Astrocyte (in vitro differentiated cells and primary cell): ENCODE data around the gene CERS1. TPM values are rescaled to one million over a fixed set of nuclear protein-coding genes. Genes with fewer than 3 reads are reported as not detected.
A peak's percentile ranks its signal among the peaks of the same experiment; 100 is the strongest.

Experiments used
- DNase-seq: peaks from one replicate; pipeline ENCODE4 v3.0.0-alpha.2; 2010; ENCODE audit warnings: low read depth
- FAIRE-seq: peaks from 2 replicates; lab custom pipeline; 2011; peaks lifted over from hg19 to GRCh38; lab: Jason Lieb, UNC
- H2AFZ ChIP-seq: 2 replicates; pipeline ENCODE4 v1.6.0; 2012; ENCODE audit warnings: low read depth, low read length, inconsistent platforms
- H3K27ac ChIP-seq: 2 replicates; pipeline ENCODE4 v1.5.1; 2011; ENCODE audit warnings: low read depth, low read length, inconsistent platforms
- H3K27me3 ChIP-seq: 2 replicates; pipeline ENCODE4 v1.6.0; 2011; ENCODE audit warnings: low read length, inconsistent platforms; ENCODE audit not compliant: insufficient read depth
- H3K36me3 ChIP-seq: 2 replicates; pipeline ENCODE4 v1.5.1; 2011; ENCODE audit warnings: low read length, inconsistent platforms; ENCODE audit not compliant: insufficient read depth
- H3K4me1 ChIP-seq: 2 replicates; pipeline ENCODE4 v1.5.1; 2011; ENCODE audit warnings: low read length, inconsistent platforms; ENCODE audit not compliant: insufficient read depth
- H3K4me2 ChIP-seq: 2 replicates; pipeline ENCODE4 v1.6.0; 2012; ENCODE audit warnings: low read length, inconsistent platforms
- H3K4me3 ChIP-seq: 2 replicates; pipeline ENCODE4 v1.5.1; 2011; ENCODE audit warnings: low read depth, mild to moderate bottlenecking, low read length, inconsistent platforms; ENCODE audit not compliant: insufficient read depth
- H3K79me2 ChIP-seq: 2 replicates; pipeline ENCODE4 v1.6.0; 2012; ENCODE audit warnings: mild to moderate bottlenecking, low read length, inconsistent platforms; ENCODE audit not compliant: insufficient read depth
- H3K9ac ChIP-seq: 2 replicates; pipeline ENCODE4 v1.6.0; 2012; ENCODE audit warnings: mild to moderate bottlenecking, low read length, inconsistent platforms
- H3K9me3 ChIP-seq: 2 replicates; pipeline ENCODE4 v1.5.1; 2012; ENCODE audit warnings: low read depth, mild to moderate bottlenecking, low read length, inconsistent platforms; ENCODE audit not compliant: insufficient read depth
- H4K20me1 ChIP-seq: 2 replicates; pipeline ENCODE4 v1.6.0; 2012; ENCODE audit warnings: low read length, inconsistent platforms; ENCODE audit not compliant: insufficient read depth
- H3K27ac Mint-ChIP-seq: one replicate; pipeline ENCODE4 v1.8.0; 2021; ENCODE audit warnings: mild to moderate bottlenecking, mixed read lengths; ENCODE audit not compliant: unreplicated experiment
- H3K27me3 Mint-ChIP-seq: one replicate; pipeline ENCODE4 v1.8.0; 2021; ENCODE audit warnings: low read depth, mixed read lengths; ENCODE audit not compliant: unreplicated experiment
- H3K36me3 Mint-ChIP-seq: one replicate; pipeline ENCODE4 v1.8.0; 2021; ENCODE audit warnings: low read depth, mixed read lengths; ENCODE audit not compliant: unreplicated experiment
- H3K4me1 Mint-ChIP-seq: one replicate; pipeline ENCODE4 v1.8.0; 2021; ENCODE audit warnings: low read depth, mixed read lengths; ENCODE audit not compliant: unreplicated experiment
- H3K4me3 Mint-ChIP-seq: one replicate; pipeline ENCODE4 v1.8.0; 2021; ENCODE audit warnings: mild to moderate bottlenecking, moderate library complexity, mixed read lengths; ENCODE audit not compliant: unreplicated experiment
- H3K9me3 Mint-ChIP-seq: one replicate; pipeline ENCODE4 v1.8.0; 2021; ENCODE audit warnings: mild to moderate bottlenecking, mixed read lengths; ENCODE audit not compliant: unreplicated experiment
- CTCF ChIP-seq: IDR thresholded peaks from 2 replicates; pipeline ENCODE4 v1.5.1; 2011; ENCODE audit warnings: low read depth, mild to moderate bottlenecking, inconsistent platforms, low read length, moderate library complexity; ENCODE audit not compliant: insufficient read depth
- EZH2 ChIP-seq: IDR thresholded peaks from 2 replicates; pipeline ENCODE4 v1.6.1; 2012; ENCODE audit warnings: mild to moderate bottlenecking, low read length, inconsistent platforms; ENCODE audit not compliant: insufficient read depth
- total RNA-seq: library from RNA; stranded (reverse); gene quantifications from 2 replicates; pipeline ENCODE4 v1.2.1, GENCODE V29; 2021

Gene CERS1
- total RNA-seq, 1 donor from 2014 or later: 6.8 TPM

DNA sequence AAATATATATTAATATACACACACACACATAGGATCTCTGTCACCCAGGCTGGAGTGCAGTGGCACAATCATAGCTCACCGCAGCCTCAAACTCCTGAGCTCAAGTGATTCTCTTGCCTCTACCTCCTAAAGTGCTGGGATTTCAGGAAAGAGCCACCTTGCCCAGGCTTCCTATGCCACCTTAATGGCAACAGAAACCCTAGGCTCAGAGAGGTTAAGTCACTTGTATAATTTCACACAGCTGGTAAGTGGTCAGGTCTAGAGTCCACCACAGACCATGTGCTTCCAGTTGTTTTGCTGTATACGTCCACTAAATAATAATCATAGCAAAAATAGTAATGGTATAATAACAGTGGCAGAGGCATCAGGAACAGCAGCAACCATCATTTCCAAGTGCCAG is 65.5 kb downstream of the CERS1 start:
- peak overlapping the region; percentile 57 for H3K4me3 Mint-ChIP-seq
- Histone ChIP-seq H3K36me3 (no peaks in the 10 kb centered on the region), H3K9ac (no peak overlapping the region), H3K9me3 (no peaks in the 10 kb centered on the region), H3K27me3 (peaks cover 2% of the 10 kb centered on the region), H3K4me1 (peaks cover 15% of the 10 kb centered on the region), H2AFZ (no peak overlapping the region), H3K4me2 (no peak overlapping the region), H3K79me2 (peaks cover 38% of the 10 kb centered on the region), H4K20me1 (peaks cover 32% of the 10 kb centered on the region), H3K4me3 (no peak overlapping the region), H3K27ac (no peak overlapping the region)
- peaks cover 12% of the 10 kb centered on the region for H3K4me1 Mint-ChIP-seq
- peaks cover 4% of the 10 kb centered on the region for H3K36me3 Mint-ChIP-seq
- FAIRE-seq: no peak
- TF ChIP-seq CTCF (no peak), EZH2 (no peak)
- peaks cover 9% of the 10 kb centered on the region for H3K9me3 Mint-ChIP-seq
- H3K27ac Mint-ChIP-seq: no peak overlapping the region
- H3K27me3 Mint-ChIP-seq: peaks cover 6% of the 10 kb centered on the region
- DNase-seq: no peak

GRCh38 chr19:18828786-18829185 is 67.2 kb downstream of the CERS1 start:
- H3K36me3 Mint-ChIP-seq: peaks cover 2% of the 10 kb centered on the region
- DNase-seq: no peak
- H3K27me3 ChIP-seq: peaks cover 2% of the 10 kb centered on the region
- H3K27me3 Mint-ChIP-seq: peaks cover 6% of the 10 kb centered on the region
- H3K4me1 Mint-ChIP-seq: peaks cover under 1% of the 10 kb centered on the region
- TF ChIP-seq EZH2: no peak
- no peak for TF ChIP-seq CTCF
- no peak overlapping the region for H3K4me2 ChIP-seq
- peaks cover 15% of the 10 kb centered on the region for H4K20me1 ChIP-seq
- H3K9me3 Mint-ChIP-seq: peaks cover 9% of the 10 kb centered on the region
- H3K9ac ChIP-seq: no peak overlapping the region
- H3K4me3 ChIP-seq: no peak overlapping the region
- H3K79me2 ChIP-seq: peaks cover 21% of the 10 kb centered on the region
- FAIRE-seq: no peak
- H3K27ac ChIP-seq: no peak overlapping the region
- H2AFZ ChIP-seq: no peak overlapping the region
- peaks cover 7% of the 10 kb centered on the region for H3K4me1 ChIP-seq
- no peaks in the 10 kb centered on the region for H3K36me3 ChIP-seq
- H3K27ac Mint-ChIP-seq: no peak overlapping the region
- H3K4me3 Mint-ChIP-seq: no peak overlapping the region
- no peaks in the 10 kb centered on the region for H3K9me3 ChIP-seq

Other genes with a start within 250 kb of the CERS1 start
- gene CRTC1, start 212.5 kb downstream of the CERS1 start, total RNA-seq: 8.4 and 8.8 TPM in 2 replicates
- 1.7 and 2.3 TPM in 2 replicates for gene COMP, start 104.9 kb downstream of the CERS1 start, total RNA-seq
- gene UPF1, start 64.2 kb downstream of the CERS1 start, total RNA-seq: 48.6 and 57.8 TPM in 2 replicates
- gene COPE, start 23.2 kb upstream of the CERS1 start, total RNA-seq: 265 and 298 TPM in 2 replicates
- 61.2 and 68.3 TPM in 2 replicates for gene DDX49, start 23.6 kb upstream of the CERS1 start, total RNA-seq
- 41.9 and 42.2 TPM in 2 replicates for gene HOMER3, start 45.1 kb upstream of the CERS1 start, total RNA-seq
- 73.8 and 77.6 TPM in 2 replicates for gene SUGP2, start 137.4 kb upstream of the CERS1 start, total RNA-seq
- 31.9 and 36.0 TPM in 2 replicates for gene ARMC6, start 137.4 kb upstream of the CERS1 start, total RNA-seq
- gene SLC25A42, start 167.8 kb upstream of the CERS1 start, total RNA-seq: 7.6 and 7.9 TPM in 2 replicates
- 27.2 and 33.8 TPM in 2 replicates for gene TMEM161A, start 242.3 kb upstream of the CERS1 start, total RNA-seq